GM08714 (cell line): ENCODE results near the gene CCDC154.

ENCODE experiments used
- H3K4me3 ChIP-seq: fragments of 200-500 bp; sonication (Bioruptor generic); 2 replicates; pipeline ENCODE4 v1.5.1; 2014; ENCODE audit warnings: mild to moderate bottlenecking, low read length, inconsistent platforms
- ZNF274 ChIP-seq: IDR thresholded peaks from 2 replicates; pipeline ENCODE4 v1.6.1; 2012; ENCODE audit warnings: mild to moderate bottlenecking, low read depth, low read length

The CCDC154 gene, protein sequence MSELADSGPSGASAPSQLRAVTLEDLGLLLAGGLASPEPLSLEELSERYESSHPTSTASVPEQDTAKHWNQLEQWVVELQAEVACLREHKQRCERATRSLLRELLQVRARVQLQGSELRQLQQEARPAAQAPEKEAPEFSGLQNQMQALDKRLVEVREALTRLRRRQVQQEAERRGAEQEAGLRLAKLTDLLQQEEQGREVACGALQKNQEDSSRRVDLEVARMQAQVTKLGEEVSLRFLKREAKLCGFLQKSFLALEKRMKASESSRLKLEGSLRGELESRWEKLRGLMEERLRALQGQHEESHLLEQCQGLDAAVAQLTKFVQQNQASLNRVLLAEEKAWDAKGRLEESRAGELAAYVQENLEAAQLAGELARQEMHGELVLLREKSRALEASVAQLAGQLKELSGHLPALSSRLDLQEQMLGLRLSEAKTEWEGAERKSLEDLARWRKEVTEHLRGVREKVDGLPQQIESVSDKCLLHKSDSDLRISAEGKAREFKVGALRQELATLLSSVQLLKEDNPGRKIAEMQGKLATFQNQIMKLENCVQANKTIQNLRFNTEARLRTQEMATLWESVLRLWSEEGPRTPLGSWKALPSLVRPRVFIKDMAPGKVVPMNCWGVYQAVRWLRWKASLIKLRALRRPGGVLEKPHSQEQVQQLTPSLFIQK

GRCh38 chr16:1443980-1444729 lies at the start of gene CCDC154:
Gene CCDC154, minus strand, starts transcription at chr16:1444556. Its CDS starts 234 bp downstream, at chr16:1444322.
- no peak within 1 kb of the TSS for H3K4me3 ChIP-seq
- no peak for TF ChIP-seq ZNF274

DNA sequence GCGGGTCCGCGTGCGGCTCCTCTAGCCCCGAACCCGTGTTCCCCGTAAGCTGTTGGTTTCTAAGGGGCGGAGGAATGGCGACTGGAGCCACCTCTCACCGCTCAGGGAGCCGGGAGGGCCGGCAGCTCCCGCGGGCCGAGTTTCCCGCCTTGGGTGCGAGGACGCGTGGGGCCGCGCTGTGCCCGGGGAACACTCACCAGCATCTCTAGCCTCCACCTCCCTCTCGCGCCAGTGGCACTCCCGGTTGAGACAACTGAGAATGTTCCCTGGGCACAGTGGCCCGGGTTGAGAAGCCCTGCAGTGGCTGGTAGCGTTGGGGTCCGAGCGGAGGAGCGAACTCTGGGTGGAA lies 49.4 kb upstream of the CCDC154 start:
- TF ChIP-seq ZNF274: no peak
- H3K4me3 ChIP-seq: peak overlapping the region; percentile 88

DNA sequence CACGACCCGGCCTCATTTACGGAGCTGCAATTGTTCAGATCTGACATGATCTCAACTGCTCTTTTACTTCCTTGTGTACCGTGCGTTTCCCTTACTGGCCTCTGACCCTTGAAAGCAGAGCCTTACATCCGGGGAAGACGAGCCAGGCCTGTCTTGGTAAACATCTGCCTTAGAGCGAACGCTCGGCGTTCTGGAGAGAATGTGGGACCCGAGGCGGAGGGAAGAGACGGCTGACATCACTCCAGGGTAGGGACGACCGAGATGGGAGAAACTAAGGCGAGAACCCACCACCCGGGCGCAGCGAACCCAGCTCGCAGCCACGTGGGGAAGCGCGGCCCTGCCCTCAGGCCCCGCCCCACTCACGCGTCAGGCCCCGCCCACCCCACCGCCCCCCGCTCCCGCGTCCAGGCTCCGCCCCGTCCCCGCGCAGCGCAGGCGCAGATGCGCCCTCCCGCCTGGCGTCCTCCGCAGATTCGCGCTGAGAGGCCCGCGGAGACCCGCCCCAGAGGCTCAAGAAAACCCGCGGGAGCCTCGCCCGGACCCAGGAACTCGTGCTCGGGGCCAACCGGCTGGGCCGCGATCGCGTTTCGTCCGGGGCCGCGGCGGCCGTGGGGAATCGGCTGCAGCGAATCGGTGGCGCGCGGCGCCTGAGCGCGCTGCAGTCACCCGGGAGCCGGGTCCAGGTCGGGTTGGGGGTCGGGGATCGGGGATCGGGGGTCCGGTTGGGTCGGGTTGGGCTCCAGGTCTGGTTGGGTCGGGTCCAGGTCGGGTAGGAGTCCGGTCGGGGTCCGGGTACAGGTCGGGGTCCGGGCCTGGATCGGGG lies 48.8 kb upstream of the CCDC154 start, which contains the start of gene TELO2:
Gene TELO2, plus strand, starts transcription at position 438 of the 823 bp plus-strand sequence. CDS start 922 bp downstream, outside the sequence.
- peak within 1 kb of the TSS; percentile 88 for H3K4me3 ChIP-seq
- TF ChIP-seq ZNF274: no peak

- H3K4me3 ChIP-seq: peak overlapping the region; percentile 61; the same call in 1 of the 2 replicates
- no peak for TF ChIP-seq ZNF274
Measured at GRCh38 chr16:1492082-1492922, 47.9 kb upstream of the CCDC154 start.

GRCh38 chr16:1491327-1491726 lies 47.0 kb upstream of the CCDC154 start:
- no peak for TF ChIP-seq ZNF274
- H3K4me3 ChIP-seq: no peak overlapping the region

DNA sequence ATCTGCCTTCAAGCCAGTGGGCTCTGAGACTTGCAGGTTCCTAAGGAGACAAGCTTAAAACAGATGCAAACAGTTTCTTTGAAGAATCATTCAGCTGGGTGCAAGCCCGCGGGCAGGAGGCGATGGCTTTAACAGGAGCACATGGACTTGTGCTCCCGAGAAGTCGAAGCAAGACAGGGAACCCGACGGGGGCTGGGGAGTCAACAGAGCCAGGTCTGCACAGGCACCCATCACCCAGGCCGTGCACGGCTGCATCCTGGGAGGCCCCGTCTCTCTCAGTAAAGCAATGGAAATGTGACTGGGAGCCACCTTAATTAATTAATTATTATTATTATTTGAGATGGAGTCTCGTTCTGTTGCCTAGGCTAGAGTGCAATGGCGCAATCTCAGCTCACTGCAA lies 44.7 kb upstream of the CCDC154 start:
- no peak overlapping the region for H3K4me3 ChIP-seq
- no peak for TF ChIP-seq ZNF274

DNA sequence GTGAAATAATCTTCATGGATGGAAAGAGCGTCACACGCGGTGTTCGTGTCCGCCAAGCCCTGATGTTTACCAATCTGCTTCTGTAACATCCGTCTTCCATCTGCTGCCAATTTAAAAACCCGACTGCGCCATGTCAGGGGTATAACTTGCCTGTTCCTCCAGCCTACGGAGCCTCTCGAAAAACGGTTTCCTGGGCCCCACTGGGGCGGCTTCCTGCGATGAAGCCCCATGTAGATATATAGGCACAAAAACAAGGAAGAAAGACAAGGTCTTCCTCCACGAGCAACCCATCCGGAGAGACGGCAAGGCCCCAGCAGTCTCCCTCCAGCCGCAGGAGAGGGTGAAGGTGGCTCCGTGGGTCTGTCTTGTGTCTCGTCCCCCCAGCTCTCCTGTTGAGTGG lies 44.3 kb upstream of the CCDC154 start, which contains the start of gene PTX4:
Gene PTX4, minus strand, starts transcription at position 326 of the 400 bp plus-strand sequence. Its CDS starts 35 bp downstream, at position 291.
- no peak within 1 kb of the TSS for H3K4me3 ChIP-seq
- TF ChIP-seq ZNF274: no peak

- no peak for TF ChIP-seq ZNF274
Measured at GRCh38 chr16:1488054-1488601, 43.8 kb upstream of the CCDC154 start.

GRCh38 chr16:1487395-1488053 lies 43.2 kb upstream of the CCDC154 start:
- no peak for TF ChIP-seq ZNF274

More at GRCh38 chr16:1488054-1488601, 43.8 kb upstream of the CCDC154 start:
- no peak overlapping the region for H3K4me3 ChIP-seq

DNA sequence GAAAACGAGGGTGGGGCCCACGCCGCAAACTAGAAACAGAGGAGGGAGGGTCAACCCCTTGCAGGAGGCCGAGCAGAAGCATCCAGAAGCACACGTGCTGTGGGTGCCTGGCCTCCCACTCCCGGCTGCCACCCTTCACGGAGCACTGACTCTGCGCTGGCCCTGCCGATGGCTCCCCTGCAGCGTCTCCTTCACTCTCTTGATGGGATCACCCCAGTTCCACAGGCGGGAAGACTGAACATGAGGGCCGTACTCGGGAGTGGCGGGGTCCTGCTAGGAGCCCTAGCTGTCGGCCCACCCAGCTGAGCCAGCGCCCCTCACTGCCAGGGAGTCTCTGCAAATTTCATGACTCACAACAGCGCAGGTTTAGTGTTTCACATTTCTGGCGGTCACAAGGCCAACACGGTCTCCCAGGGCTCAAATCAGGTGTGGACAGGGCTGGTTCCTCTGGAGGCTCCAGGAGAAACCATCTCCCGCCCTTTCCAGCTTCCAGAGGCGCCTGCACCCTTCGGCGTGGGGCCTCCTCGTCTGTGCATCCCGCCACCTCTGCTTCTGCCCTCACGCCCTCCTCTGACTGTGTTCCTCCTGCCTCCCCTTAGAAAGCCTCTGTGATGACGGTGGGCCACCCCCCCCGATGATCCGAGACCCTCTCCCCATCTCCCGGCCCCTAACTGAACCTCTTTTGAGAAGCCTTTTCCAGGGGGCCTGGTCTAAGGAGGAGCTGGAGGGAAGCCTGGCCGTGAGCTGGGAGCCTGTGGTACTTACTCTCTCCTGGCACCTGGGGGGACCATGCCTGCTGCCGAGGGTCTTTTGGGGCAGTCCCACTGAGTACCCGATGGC lies 42.4 kb upstream of the CCDC154 start:
- no peak for TF ChIP-seq ZNF274
- no peak overlapping the region for H3K4me3 ChIP-seq

More at GRCh38 chr16:1487395-1488053, 43.2 kb upstream of the CCDC154 start:
- no peak overlapping the region for H3K4me3 ChIP-seq
